Measurements from ENCODE around the gene ZNF219.

The ZNF219 gene

GRCh38 chr14:21084998-21085853 is 13.2 kb downstream of the ZNF219 start:
- no peaks in the 10 kb centered on the region for H3K36me3 Mint-ChIP-seq (ENCODE audit: low read depth)
- peaks cover 15% of the 10 kb centered on the region for H3K4me1 Mint-ChIP-seq (ENCODE audit: low read depth)
- H3K27ac Mint-ChIP-seq: no peak overlapping the region
- no peaks in the 10 kb centered on the region for H3K27me3 Mint-ChIP-seq (ENCODE audit: low read depth)
- H3K4me3 Mint-ChIP-seq: no peak overlapping the region
- no peaks in the 10 kb centered on the region for H3K9me3 Mint-ChIP-seq

GRCh38 chr14:21084396-21084795 is 14.1 kb downstream of the ZNF219 start:
- H3K4me1 Mint-ChIP-seq (ENCODE audit: low read depth): peaks cover 15% of the 10 kb centered on the region
- no peak overlapping the region for H3K27ac Mint-ChIP-seq

GRCh38 chr14:21083565-21084325 is 14.7 kb downstream of the ZNF219 start:
- H3K27ac Mint-ChIP-seq: no peak overlapping the region
- peaks cover 3% of the 10 kb centered on the region for H3K27me3 Mint-ChIP-seq (ENCODE audit: low read depth)
- no peak overlapping the region for H3K4me3 Mint-ChIP-seq
- peaks cover 13% of the 10 kb centered on the region for H3K4me1 Mint-ChIP-seq (ENCODE audit: low read depth)
- no peaks in the 10 kb centered on the region for H3K36me3 Mint-ChIP-seq (ENCODE audit: low read depth)
- no peaks in the 10 kb centered on the region for H3K9me3 Mint-ChIP-seq

More at GRCh38 chr14:21084396-21084795, 14.1 kb downstream of the ZNF219 start:
- H3K4me3 Mint-ChIP-seq: no peak overlapping the region
- H3K36me3 Mint-ChIP-seq (ENCODE audit: low read depth): no peaks in the 10 kb centered on the region
- no peaks in the 10 kb centered on the region for H3K9me3 Mint-ChIP-seq
- H3K27me3 Mint-ChIP-seq (ENCODE audit: low read depth): peaks cover 3% of the 10 kb centered on the region

GRCh38 chr14:21081521-21082142 is 16.8 kb downstream of the ZNF219 start:
- Mint-ChIP-seq H3K9me3 (no peaks in the 10 kb centered on the region), H3K27me3 (ENCODE audit: low read depth) (peaks cover 3% of the 10 kb centered on the region), H3K4me3 (no peak overlapping the region), H3K4me1 (ENCODE audit: low read depth) (peaks cover 3% of the 10 kb centered on the region), H3K27ac (no peak overlapping the region), H3K36me3 (ENCODE audit: low read depth) (no peaks in the 10 kb centered on the region)

GRCh38 chr14:21078726-21079125 is 19.7 kb downstream of the ZNF219 start:
- H3K27me3 Mint-ChIP-seq (ENCODE audit: low read depth): peaks cover 6% of the 10 kb centered on the region
- H3K4me3 Mint-ChIP-seq: no peak overlapping the region
- H3K27ac Mint-ChIP-seq: no peak overlapping the region
- H3K36me3 Mint-ChIP-seq (ENCODE audit: low read depth): no peaks in the 10 kb centered on the region
- H3K4me1 Mint-ChIP-seq (ENCODE audit: low read depth): no peaks in the 10 kb centered on the region
- H3K9me3 Mint-ChIP-seq: no peaks in the 10 kb centered on the region

- Mint-ChIP-seq H3K27ac (no peak overlapping the region), H3K4me3 (no peak overlapping the region), H3K36me3 (ENCODE audit: low read depth) (no peaks in the 10 kb centered on the region), H3K27me3 (ENCODE audit: low read depth) (peaks cover 10% of the 10 kb centered on the region), H3K9me3 (no peaks in the 10 kb centered on the region), H3K4me1 (ENCODE audit: low read depth) (no peaks in the 10 kb centered on the region)
Measured at GRCh38 chr14:21078287-21078686, 20.2 kb downstream of the ZNF219 start.

GRCh38 chr14:21077672-21078071 is 20.8 kb downstream of the ZNF219 start:
- Mint-ChIP-seq H3K27ac (no peak overlapping the region), H3K4me3 (no peak overlapping the region), H3K4me1 (ENCODE audit: low read depth) (no peaks in the 10 kb centered on the region), H3K36me3 (ENCODE audit: low read depth) (no peaks in the 10 kb centered on the region), H3K9me3 (no peaks in the 10 kb centered on the region), H3K27me3 (ENCODE audit: low read depth) (peaks cover 14% of the 10 kb centered on the region)

- Mint-ChIP-seq H3K4me3 (no peak overlapping the region), H3K27ac (no peak overlapping the region), H3K4me1 (ENCODE audit: low read depth) (peaks cover 11% of the 10 kb centered on the region), H3K9me3 (no peaks in the 10 kb centered on the region), H3K36me3 (ENCODE audit: low read depth) (no peaks in the 10 kb centered on the region), H3K27me3 (ENCODE audit: low read depth) (peaks cover 32% of the 10 kb centered on the region)
Measured at GRCh38 chr14:21075719-21076437, 22.6 kb downstream of the ZNF219 start.

- Mint-ChIP-seq H3K4me1 (ENCODE audit: low read depth) (peaks cover 14% of the 10 kb centered on the region), H3K4me3 (no peak overlapping the region), H3K36me3 (ENCODE audit: low read depth) (no peaks in the 10 kb centered on the region), H3K9me3 (no peaks in the 10 kb centered on the region), H3K27me3 (ENCODE audit: low read depth) (peaks cover 39% of the 10 kb centered on the region), H3K27ac (no peak overlapping the region)
Measured at GRCh38 chr14:21074398-21075272, 23.8 kb downstream of the ZNF219 start.

- H3K27ac Mint-ChIP-seq: no peak overlapping the region
- no peaks in the 10 kb centered on the region for H3K9me3 Mint-ChIP-seq
- peaks cover 16% of the 10 kb centered on the region for H3K4me1 Mint-ChIP-seq (ENCODE audit: low read depth)
- no peaks in the 10 kb centered on the region for H3K36me3 Mint-ChIP-seq (ENCODE audit: low read depth)
- H3K4me3 Mint-ChIP-seq: no peak overlapping the region
- peaks cover 45% of the 10 kb centered on the region for H3K27me3 Mint-ChIP-seq (ENCODE audit: low read depth)
Measured at GRCh38 chr14:21073921-21074320, 24.5 kb downstream of the ZNF219 start.

- peaks cover 19% of the 10 kb centered on the region for H3K4me1 Mint-ChIP-seq (ENCODE audit: low read depth)
Measured at GRCh38 chr14:21072781-21073339, 25.6 kb downstream of the ZNF219 start.

GRCh38 chr14:21072031-21072473 is 26.4 kb downstream of the ZNF219 start:
- H3K36me3 Mint-ChIP-seq (ENCODE audit: low read depth): no peaks in the 10 kb centered on the region
- peaks cover 19% of the 10 kb centered on the region for H3K4me1 Mint-ChIP-seq (ENCODE audit: low read depth)
- peaks cover 62% of the 10 kb centered on the region for H3K27me3 Mint-ChIP-seq (ENCODE audit: low read depth)
- no peak overlapping the region for H3K4me3 Mint-ChIP-seq
- no peak overlapping the region for H3K27ac Mint-ChIP-seq
- no peaks in the 10 kb centered on the region for H3K9me3 Mint-ChIP-seq

More at GRCh38 chr14:21072781-21073339, 25.6 kb downstream of the ZNF219 start:
- no peaks in the 10 kb centered on the region for H3K9me3 Mint-ChIP-seq
- no peak overlapping the region for H3K4me3 Mint-ChIP-seq
- peaks cover 54% of the 10 kb centered on the region for H3K27me3 Mint-ChIP-seq (ENCODE audit: low read depth)
- H3K27ac Mint-ChIP-seq: no peak overlapping the region
- H3K36me3 Mint-ChIP-seq (ENCODE audit: low read depth): no peaks in the 10 kb centered on the region
